K562 (cell line): Measurements from ENCODE around the gene PITPNM1. TPM values are rescaled to one million over a fixed set of nuclear protein-coding genes. Genes with fewer than 3 reads are reported as not detected.
A peak's percentile ranks its signal among the peaks of the same experiment; 100 is the strongest.

ENCODE experiments used
- ATAC-seq: fragments of 200-7000 bp; cut with Tn5 transposase; 3 replicates; pipeline ENCODE4 v1.9.1; 2020; ENCODE audit warnings: moderate library complexity
- BruUV-seq: library from RNA; stranded (reverse); fragments of 400-500 nt; replicated peaks from 2 replicates; lab custom pipeline; 2021; lab: Mats Ljungman, UMichigan
- CTCF ChIA-PET: fragments of 300-600 bp; formaldehyde crosslinking; extraction: SDS; loops from one replicate; lab custom pipeline; 2021; ENCODE audit warnings: low intra/inter-chr PET ratio; lab: Yijun Ruan, JAX
- POLR2A ChIA-PET: fragments of 300-600, 350-650 bp; sonication (Branson Sonifier 250); formaldehyde crosslinking; extraction: SDS; loops from one replicate; lab custom pipeline; 2021; ENCODE audit warnings: antibody characterized with exemption, inconsistent platforms; lab: Yijun Ruan, JAX
- DNase-seq, 4 experiments: peaks; one replicate each; pipeline versions ENCODE4 v3.0.0 to v3.0.0-alpha.2; 2011 to 2018; ENCODE audit warnings: low spot score in 3 of 4, mixed read lengths in 3 of 4; ENCODE audit errors: extremely low read depth in 1 of 4
- FAIRE-seq: peaks from 2 replicates; lab custom pipeline; 2011; peaks lifted over from hg19 to GRCh38; lab: Jason Lieb, UNC
- H2AFZ ChIP-seq: 2 replicates; pipeline ENCODE4 v1.6.0; 2011; ENCODE audit warnings: low read depth, low read length, control low read depth, inconsistent platforms
- H3K27ac ChIP-seq: fragments of 200-600 bp; 3 replicates; pipeline ENCODE4 v1.8.0; 2011; ENCODE audit warnings: low read depth, mild to moderate bottlenecking, control low read depth, inconsistent platforms, low read length, moderate library complexity, mixed read lengths; ENCODE audit errors: extremely low read depth
- H3K27me3 ChIP-seq, 2 experiments: fragments of 300-600 bp in 1 of 2; 2 replicates in 1 of 2; 3 replicates in 1 of 2; pipeline versions ENCODE4 v1.6.0 to v1.8.0; 2011; ENCODE audit warnings: inconsistent platforms in 2 of 2, low read length in 2 of 2, mild to moderate bottlenecking in 1 of 2, mixed read lengths in 1 of 2, moderate library complexity in 1 of 2; ENCODE audit not compliant: control insufficient read depth in 2 of 2, insufficient read depth in 2 of 2
- H3K36me3 ChIP-seq: fragments of 300-600 bp; 3 replicates; pipeline ENCODE4 v1.8.0; 2011; ENCODE audit warnings: mild to moderate bottlenecking, low read length, inconsistent platforms; ENCODE audit not compliant: control insufficient read depth, insufficient read depth
- H3K4me1 ChIP-seq, 2 experiments: fragments of 200-600 bp in 1 of 2; replicated peaks in 1 of 2; 2 replicates in 1 of 2; 3 replicates in 1 of 2; pipeline versions ENCODE4 v1.5.1 to v1.8.0; 2011; ENCODE audit warnings: inconsistent platforms in 2 of 2, low read length in 2 of 2, mild to moderate bottlenecking in 1 of 2, mixed read lengths in 1 of 2, moderate library complexity in 1 of 2; ENCODE audit not compliant: control insufficient read depth in 2 of 2, insufficient read depth in 2 of 2
- H3K4me2 ChIP-seq: 2 replicates; pipeline ENCODE4 v1.6.1; 2011; ENCODE audit warnings: low read length, control low read depth, inconsistent platforms, mixed read lengths; ENCODE audit not compliant: insufficient read depth
- H3K4me3 ChIP-seq: fragments of 200-600 bp; sonication (generic), shearing (Covaris generic); 2 replicates; pipeline ENCODE4 v1.5.1; 2016; ENCODE audit warnings: control low read depth, inconsistent platforms
- H3K79me2 ChIP-seq: fragments of 200-600 bp; 3 replicates; pipeline ENCODE4 v1.8.0; 2011; ENCODE audit warnings: low read length, inconsistent platforms; ENCODE audit not compliant: control insufficient read depth, insufficient read depth
- H3K9ac ChIP-seq, 2 experiments: 2 replicates each; pipeline versions ENCODE4 v1.6.0 to v1.6.1; 2011; ENCODE audit warnings: low read depth in 2 of 2, low read length in 2 of 2, control low read depth in 1 of 2, inconsistent platforms in 1 of 2, mild to moderate bottlenecking in 1 of 2, mixed read lengths in 1 of 2; ENCODE audit not compliant: insufficient read depth in 1 of 2
- H3K9me1 ChIP-seq: one replicate; pipeline ENCODE4 v1.6.0; 2011; ENCODE audit warnings: inconsistent platforms, mild to moderate bottlenecking, low read length, moderate library complexity; ENCODE audit not compliant: control insufficient read depth, insufficient read depth
- H3K9me3 ChIP-seq: replicated peaks from 2 replicates; pipeline ENCODE4 v1.5.1; 2011; ENCODE audit warnings: low read depth, low read length, inconsistent platforms; ENCODE audit not compliant: control insufficient read depth, insufficient read depth
- H4K20me1 ChIP-seq: replicated peaks from 2 replicates; pipeline ENCODE4 v1.6.1; 2011; ENCODE audit warnings: low read length, inconsistent platforms, mixed read lengths; ENCODE audit not compliant: control insufficient read depth, insufficient read depth
- BCOR ChIP-seq: fragments of 450-650 bp; IDR thresholded peaks from 2 replicates; pipeline ENCODE4 v1.6.1; 2016
- CBFA2T3 ChIP-seq: fragments of 450-650 bp; IDR thresholded peaks from 2 replicates; pipeline ENCODE4 v1.6.1; 2017
- CBFB ChIP-seq: sonication (generic); formaldehyde crosslinking; IDR thresholded peaks from 2 replicates; pipeline ENCODE4 v1.4.0; 2020; ENCODE audit warnings: mild to moderate bottlenecking, missing genetic modification reagents
- CBX8 ChIP-seq: fragments of 200-600 bp; sonication (generic); IDR thresholded peaks from 2 replicates; pipeline ENCODE4 v1.6.1; 2012; ENCODE audit warnings: borderline replicate concordance, mixed run types, low read depth, mild to moderate bottlenecking, moderate library complexity, mixed read lengths, low read length, control low read depth, inconsistent platforms; ENCODE audit not compliant: poor library complexity, severe bottlenecking; ENCODE audit errors: extremely low read depth
- MIER1 ChIP-seq: fragments of 450-650 bp; IDR thresholded peaks from 2 replicates; pipeline ENCODE4 v1.6.1; 2016; ENCODE audit warnings: antibody characterized with exemption, mild to moderate bottlenecking, low read depth
- NFE2 ChIP-seq: IDR thresholded peaks from 2 replicates; pipeline ENCODE4 v1.6.1; 2014; ENCODE audit warnings: antibody characterized with exemption, low read depth
- RUNX1 ChIP-seq: sonication (generic); IDR thresholded peaks from 2 replicates; pipeline ENCODE4 v1.6.1; 2016; ENCODE audit warnings: antibody characterized with exemption, low read depth
- SIX5 ChIP-seq, 2 experiments: IDR thresholded peaks; 2 replicates each; pipeline ENCODE4 v1.6.1; 2011; ENCODE audit warnings: low read length in 2 of 2, borderline replicate concordance in 1 of 2, low read depth in 1 of 2, mild to moderate bottlenecking in 1 of 2, moderate library complexity in 1 of 2; ENCODE audit not compliant: insufficient read depth in 1 of 2
- SMARCA5 ChIP-seq: fragments of 450-650 bp; IDR thresholded peaks from 2 replicates; pipeline ENCODE4 v1.6.1; 2016
- TRIM28 ChIP-seq: fragments of 450-650 bp; IDR thresholded peaks from 2 replicates; pipeline ENCODE4 v1.6.1; 2017
- ZBTB43 ChIP-seq: sonication (generic); formaldehyde crosslinking; IDR thresholded peaks from 2 replicates; pipeline ENCODE4 v1.8.0; 2023; ENCODE audit warnings: mild to moderate bottlenecking, missing genetic modification reagents
- ZFP36 ChIP-seq: fragments of 150-350 bp; IDR thresholded peaks from 2 replicates; pipeline ENCODE4 v1.6.1; 2018; ENCODE audit warnings: low read length, low read depth; ENCODE audit not compliant: partially characterized antibody
- ZNF184 ChIP-seq: sonication (generic); formaldehyde crosslinking; IDR thresholded peaks from 2 replicates; pipeline ENCODE4 v1.5.0; 2020; ENCODE audit warnings: missing genetic modification reagents
- ZNF347 ChIP-seq: fragments of 450-650 bp; formaldehyde crosslinking; IDR thresholded peaks from 2 replicates; pipeline ENCODE4 v1.4.0; 2020; ENCODE audit warnings: low read depth, mild to moderate bottlenecking, moderate library complexity
- ZNF407 ChIP-seq: fragments of 450-650 bp; IDR thresholded peaks from 2 replicates; pipeline ENCODE4 v1.6.1; 2016; ENCODE audit warnings: low read depth
- ZNF778 ChIP-seq: fragments of 450-650 bp; formaldehyde crosslinking; IDR thresholded peaks from 2 replicates; pipeline ENCODE4 v1.4.0; 2020; ENCODE audit warnings: mild to moderate bottlenecking, moderate library complexity
- WGBS: fragments of 100-300 bp; shearing (Covaris generic); methylation state at CpG from one replicate; pipeline ENCODE4 v1.1.6; 2016; ENCODE audit warnings: low coverage, mixed read lengths; ENCODE audit not compliant: insufficient coverage; ENCODE audit errors: missing lambda C conversion rate; 5-methylcytosine and 5-hydroxymethylcytosine counted together
- in situ Hi-C: fragments of 300-500 bp; cut with MboI; formaldehyde crosslinking; loops from 4 replicates; pipeline ENCODE4 v1.15.0; 2018; ENCODE audit warnings: inconsistent platforms, mixed read lengths
- intact Hi-C: fragments of 100-400 bp; cut with micrococcal nuclease; formaldehyde crosslinking; loops from 2 replicates; pipeline ENCODE4 v1.14.2; 2022
- polyA plus RNA-seq, 8 experiments: library from polyadenylated mRNA; depleted of rRNA in 4 of 8; stranded (reverse) in 5 of 8; unstranded in 3 of 8; fragments of >200 nt; fragmentation: Nextera tagmentation in 2 of 8; fragmentation: Illumina TruSeq in 1 of 8; extraction: Ambion mirVana in 2 of 8; extraction: Trizol in 1 of 8; gene quantifications; 2 replicates each; pipeline versions ENCODE4 v1.2.1 to v1.2.3, GENCODE V29; 2011 to 2014; ENCODE audit warnings: inconsistent platforms in 1 of 8, missing spikeins in 1 of 8
- total RNA-seq, 7 experiments: library from RNA; depleted of rRNA in 6 of 7; stranded (reverse); fragments of >200 nt in 6 of 7; fragmentation: Illumina TruSeq in 2 of 7; extraction: Trizol in 2 of 7; gene quantifications; 2 replicates each; pipeline versions ENCODE4 v1.2.1 to v1.2.3, GENCODE V29; 2011 to 2021; ENCODE audit warnings: low replicate concordance in 1 of 7

Gene PITPNM1
- total and polyA plus RNA-seq, 9 of the 15 experiments (the other 6 are each of a cell fraction or from before 2014, with no cell fraction given), result 0.11 to 53.7 (median 16.0) TPM

DNA sequence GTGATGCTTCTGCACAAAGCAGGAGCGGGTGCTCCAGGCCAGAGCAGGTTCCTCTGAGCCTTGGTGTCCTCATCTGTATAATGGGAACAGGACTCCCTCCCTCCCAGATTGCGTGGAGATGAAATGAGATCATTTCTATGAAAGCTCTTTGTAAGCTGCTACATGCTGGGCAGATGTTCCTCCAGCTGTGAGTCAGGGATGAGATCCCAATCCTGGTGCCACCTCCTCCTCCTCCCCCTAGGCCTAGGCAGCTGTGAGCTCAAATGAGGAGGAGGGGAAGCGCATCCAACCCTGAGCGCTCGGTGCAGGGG lies 25.1 kb upstream of the PITPNM1 start:
- in situ Hi-C loops, result loop anchor here (25.0 kb wide), 1 partner anchor 1157 kb away; the partner anchor contains the start of gene GAL
- no peaks in the 10 kb centered on the region for H3K9me1 ChIP-seq
- POLR2A ChIA-PET, result interaction anchor here (1.0 to 1.1 kb wide), 2 partner anchors 10 to 11 kb away, joined by 3 to 7 read pairs; no protein-coding TSS in a partner anchor
- no peak for TF ChIP-seq CBX8
- no peak for TF ChIP-seq ZNF778 (CRISPR knock-in tag)
- TF ChIP-seq ZBTB43 (CRISPR knock-in tag), result no peak
- no peak for TF ChIP-seq NFE2
- TF ChIP-seq SIX5 (IDR thresholded peaks at IDR 0.05; ENCODE audit: borderline replicate concordance in 1 of 2, insufficient read depth in 1 of 2, low read depth in 1 of 2, low read length in 2 of 2), result no peak
- no peak for TF ChIP-seq ZNF184 (CRISPR knock-in tag)
- no peak for TF ChIP-seq TRIM28
- peak; percentile 18; the same call in 1 of the 2 replicates for TF ChIP-seq CBFA2T3
- no peak for TF ChIP-seq SMARCA5
- TF ChIP-seq ZFP36, result no peak
- no peak for TF ChIP-seq RUNX1
- no peak for TF ChIP-seq CBFB (CRISPR knock-in tag)
- TF ChIP-seq ZNF407, result no peak
- TF ChIP-seq BCOR, result peak; percentile 86
- no peak for TF ChIP-seq MIER1
- no peak for TF ChIP-seq ZNF347 (CRISPR knock-in tag)

More for the DNA sequence above, 25.1 kb upstream of the PITPNM1 start:
- Histone ChIP-seq H4K20me1 (no peaks in the 10 kb centered on the region), H3K4me1 (peaks cover 6 to 14% of the 10 kb centered on the region in 2 experiments; a peak in 4 of 5 replicates), H3K4me2 (no peak overlapping the region; the same call in 1 of the 2 replicates), H3K9me3 (no peaks in the 10 kb centered on the region), H3K27me3 (no peaks in the 10 kb centered on the region), H3K79me2 (no peaks in the 10 kb centered on the region), H2AFZ (no peak overlapping the region), H3K36me3 (no peaks in the 10 kb centered on the region), H3K9ac (0 out of 4 replicates have a peak overlapping the region, but pooled peaks of 1 of the 2 experiments have one; percentile 54), H3K27ac (no peak overlapping the region), H3K4me3 (no peak overlapping the region)
- no peak for FAIRE-seq
- peak in 1 of 4 experiments; percentile 6 for DNase-seq
- WGBS, result 50% methylated on average over 2 of the region's 5 CpGs
- no peak for ATAC-seq
- intact Hi-C loops, result no loop called here
- CTCF ChIA-PET, result no interaction called here
- no TSS peak for BruUV-seq
